Measurements from ENCODE around the gene ESRRA. TPM values are rescaled to one million over a fixed set of nuclear protein-coding genes. Genes with fewer than 3 reads are reported as not detected.
A peak's percentile ranks its signal among the peaks of the same experiment; 100 is the strongest.

ESRRA gene
- total RNA-seq, 1 experiment from 2014 or later: 23.8 TPM

GRCh38 chr11:64361659-64362058 lies 56.3 kb downstream of the ESRRA start:
- Histone ChIP-seq H3K27me3 (no peaks in the 10 kb centered on the region), H3K4me3 (no peak overlapping the region), H3K4me1 (peaks cover 10% of the 10 kb centered on the region; the same call in 1 of the 2 replicates), H3K9me3 (replicated peaks) (no peaks in the 10 kb centered on the region), H3K36me3 (peaks cover 32% of the 10 kb centered on the region), H3K27ac (no peak overlapping the region)
- no peak for DNase-seq

- Histone ChIP-seq H3K9me3 (replicated peaks) (no peaks in the 10 kb centered on the region), H3K27ac (no peak overlapping the region), H3K36me3 (peaks cover 35% of the 10 kb centered on the region)
These were observed 57.0 kb downstream of the ESRRA start for GRCh38 chr11:64362339-64362738.

GRCh38 chr11:64364435-64364834 lies 59.1 kb downstream of the ESRRA start:
- H3K27me3 ChIP-seq: no peaks in the 10 kb centered on the region
- H3K4me1 ChIP-seq: no peaks in the 10 kb centered on the region
- no peak overlapping the region for H3K4me3 ChIP-seq
- no peaks in the 10 kb centered on the region for H3K9me3 ChIP-seq (replicated peaks)
- no peak overlapping the region for H3K27ac ChIP-seq
- no peak for DNase-seq
- peaks cover 43% of the 10 kb centered on the region for H3K36me3 ChIP-seq

More at GRCh38 chr11:64362339-64362738, 57.0 kb downstream of the ESRRA start:
- DNase-seq: no peak
- Histone ChIP-seq H3K27me3 (no peaks in the 10 kb centered on the region), H3K4me1 (peaks cover 10% of the 10 kb centered on the region; the same call in 1 of the 2 replicates), H3K4me3 (no peak overlapping the region)

- Histone ChIP-seq H3K4me3 (no peak overlapping the region), H3K9me3 (replicated peaks) (no peaks in the 10 kb centered on the region), H3K27me3 (no peaks in the 10 kb centered on the region), H3K36me3 (peaks cover 46% of the 10 kb centered on the region), H3K27ac (no peak overlapping the region), H3K4me1 (no peaks in the 10 kb centered on the region)
- peak in 1 of 2 experiments; percentile 29 for DNase-seq
These were observed 59.6 kb downstream of the ESRRA start for GRCh38 chr11:64364911-64365310.

Other genes starting within 250 kb of the ESRRA start
- gene MACROD1, start 139.4 kb upstream of the ESRRA start, total RNA-seq (2014; rRNA removed; shearing (Covaris generic)): 25.6 and 26.3 TPM in 2 replicates
- 283 and 302 TPM in 2 replicates for gene STIP1, start 119.4 kb upstream of the ESRRA start, total RNA-seq (2014; rRNA removed; shearing (Covaris generic))
- 4.9 and 8.6 TPM in 2 replicates for gene FERMT3, start 98.8 kb upstream of the ESRRA start, total RNA-seq (2014; rRNA removed; shearing (Covaris generic))
- gene TRPT1, start 79.3 kb upstream of the ESRRA start, total RNA-seq (2014; rRNA removed; shearing (Covaris generic)): 18.6 and 24.9 TPM in 2 replicates
- 20.7 and 21.1 TPM in 2 replicates for gene NUDT22, start 79.2 kb upstream of the ESRRA start, total RNA-seq (2014; rRNA removed; shearing (Covaris generic))
- 2.0 and 5.3 TPM in 2 replicates for gene DNAJC4, start 75.0 kb upstream of the ESRRA start, total RNA-seq (2014; rRNA removed; shearing (Covaris generic))
- gene VEGFB, start 70.9 kb upstream of the ESRRA start, total RNA-seq (2014; rRNA removed; shearing (Covaris generic)): 26.4 and 27.8 TPM in 2 replicates
- 53.1 and 53.5 TPM in 2 replicates for gene FKBP2, start 64.4 kb upstream of the ESRRA start, total RNA-seq (2014; rRNA removed; shearing (Covaris generic))
- 556 and 639 TPM in 2 replicates for gene PPP1R14B, start 58.6 kb upstream of the ESRRA start, total RNA-seq (2014; rRNA removed; shearing (Covaris generic))
- gene PLCB3, start 54.0 kb upstream of the ESRRA start, total RNA-seq (2014; rRNA removed; shearing (Covaris generic)): 35.8 and 38.3 TPM in 2 replicates
- 25.9 and 32.0 TPM in 2 replicates for gene BAD, start 20.9 kb upstream of the ESRRA start, total RNA-seq (2014; rRNA removed; shearing (Covaris generic))
- gene GPR137, start 19.7 kb upstream of the ESRRA start, total RNA-seq (2014; rRNA removed; shearing (Covaris generic)): 16.1 and 17.6 TPM in 2 replicates
- not detected in 2 replicates for gene KCNK4, start 14.2 kb upstream of the ESRRA start, total RNA-seq (2014; rRNA removed; shearing (Covaris generic))
- gene CATSPERZ, start 5.2 kb upstream of the ESRRA start, total RNA-seq (2014; rRNA removed; shearing (Covaris generic)): not detected in 2 replicates
- gene TRMT112, start 12.0 kb downstream of the ESRRA start, total RNA-seq (2014; rRNA removed; shearing (Covaris generic)): 185 and 215 TPM in 2 replicates
- gene PRDX5, start 12.6 kb downstream of the ESRRA start, total RNA-seq (2014; rRNA removed; shearing (Covaris generic)): 105 and 130 TPM in 2 replicates
- gene CCDC88B, start 34.7 kb downstream of the ESRRA start, total RNA-seq (2014; rRNA removed; shearing (Covaris generic)): 0.59 and 0.96 TPM in 2 replicates
- gene RPS6KA4, start 53.6 kb downstream of the ESRRA start, total RNA-seq (2014; rRNA removed; shearing (Covaris generic)): 15.4 and 18.6 TPM in 2 replicates

Measured in SJCRH30 (cell line).